GM13977 (cell line): Measurements from ENCODE around the gene KCNAB1.

Source experiments
- DNase-seq: peaks from one replicate; pipeline ENCODE4 v3.0.0; 2012; ENCODE audit warnings: low spot score
- in situ Hi-C: fragments of 300-500 bp; cut with MboI; formaldehyde crosslinking; loops from one replicate; pipeline ENCODE4 v1.12.0; 2022; ENCODE audit warnings: low sequenced_read_pairs, low pct_unique_long_range_greater_than_20kb, mixed read lengths, inconsistent platforms; ENCODE audit not compliant: unreplicated experiment
- TF ChIP-seq, protein P1 (sequence below): IDR thresholded peaks from 2 replicates; pipeline ENCODE4 v1.5.1; 2012; ENCODE audit warnings: mild to moderate bottlenecking, control low read depth; ENCODE audit not compliant: insufficient read depth; ENCODE audit errors: extremely low read depth, missing control alignments

Gene KCNAB1

DNA sequence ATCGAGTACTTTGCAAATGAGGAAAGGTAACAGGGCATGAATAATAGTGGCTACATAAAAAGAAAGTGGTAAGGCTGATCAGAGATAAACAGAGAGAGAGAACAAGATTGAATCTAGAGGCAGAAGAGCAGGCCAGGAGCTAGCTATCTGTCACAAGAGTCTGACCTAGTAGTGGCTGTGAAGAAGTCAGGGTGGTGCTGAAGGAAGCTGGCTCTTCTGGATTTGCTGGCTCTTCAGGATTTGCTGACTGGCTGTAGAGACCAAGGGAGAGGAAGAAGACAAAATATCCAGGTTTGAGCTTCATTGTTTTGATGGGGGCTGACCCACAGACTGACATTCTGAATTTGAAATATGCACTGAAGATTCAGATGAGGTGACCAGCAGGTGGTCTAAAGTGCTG, 292.2 kb downstream of the KCNAB1 start:
- TF ChIP-seq, protein P1, sequence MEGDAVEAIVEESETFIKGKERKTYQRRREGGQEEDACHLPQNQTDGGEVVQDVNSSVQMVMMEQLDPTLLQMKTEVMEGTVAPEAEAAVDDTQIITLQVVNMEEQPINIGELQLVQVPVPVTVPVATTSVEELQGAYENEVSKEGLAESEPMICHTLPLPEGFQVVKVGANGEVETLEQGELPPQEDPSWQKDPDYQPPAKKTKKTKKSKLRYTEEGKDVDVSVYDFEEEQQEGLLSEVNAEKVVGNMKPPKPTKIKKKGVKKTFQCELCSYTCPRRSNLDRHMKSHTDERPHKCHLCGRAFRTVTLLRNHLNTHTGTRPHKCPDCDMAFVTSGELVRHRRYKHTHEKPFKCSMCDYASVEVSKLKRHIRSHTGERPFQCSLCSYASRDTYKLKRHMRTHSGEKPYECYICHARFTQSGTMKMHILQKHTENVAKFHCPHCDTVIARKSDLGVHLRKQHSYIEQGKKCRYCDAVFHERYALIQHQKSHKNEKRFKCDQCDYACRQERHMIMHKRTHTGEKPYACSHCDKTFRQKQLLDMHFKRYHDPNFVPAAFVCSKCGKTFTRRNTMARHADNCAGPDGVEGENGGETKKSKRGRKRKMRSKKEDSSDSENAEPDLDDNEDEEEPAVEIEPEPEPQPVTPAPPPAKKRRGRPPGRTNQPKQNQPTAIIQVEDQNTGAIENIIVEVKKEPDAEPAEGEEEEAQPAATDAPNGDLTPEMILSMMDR, result no peak
- no peak for DNase-seq
- in situ Hi-C loops, result no loop called here

DNA sequence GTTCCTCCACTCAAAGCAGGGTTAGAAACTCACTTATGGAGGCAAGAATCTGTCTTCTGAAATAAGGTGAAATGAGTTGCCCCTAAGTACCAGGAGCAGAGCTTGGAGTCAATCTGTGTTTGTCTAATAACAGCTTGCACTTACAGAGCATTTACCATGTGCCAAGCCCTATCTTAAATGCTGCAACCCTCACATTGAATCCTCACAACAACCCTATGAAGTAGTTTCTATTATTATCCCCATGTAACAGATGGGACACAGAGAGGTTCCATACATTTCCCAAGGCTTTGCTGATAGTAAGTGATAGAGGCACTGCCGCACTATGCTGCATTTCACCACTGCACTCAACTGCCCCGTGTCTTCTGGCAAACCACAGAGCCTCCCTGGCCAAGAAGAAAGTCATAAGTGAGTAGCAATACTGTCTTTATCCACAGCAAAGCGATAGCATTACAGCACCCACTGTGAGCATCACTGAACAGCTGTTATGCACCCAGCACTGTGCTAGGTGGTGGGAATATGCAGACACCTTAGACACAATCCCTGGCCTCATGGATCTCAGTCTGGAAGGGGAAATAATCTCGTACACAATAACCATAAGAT, 293.0 kb downstream of the KCNAB1 start:
- no peak for DNase-seq
- in situ Hi-C loops, result no loop called here
- TF ChIP-seq, protein P1, result no peak

DNA sequence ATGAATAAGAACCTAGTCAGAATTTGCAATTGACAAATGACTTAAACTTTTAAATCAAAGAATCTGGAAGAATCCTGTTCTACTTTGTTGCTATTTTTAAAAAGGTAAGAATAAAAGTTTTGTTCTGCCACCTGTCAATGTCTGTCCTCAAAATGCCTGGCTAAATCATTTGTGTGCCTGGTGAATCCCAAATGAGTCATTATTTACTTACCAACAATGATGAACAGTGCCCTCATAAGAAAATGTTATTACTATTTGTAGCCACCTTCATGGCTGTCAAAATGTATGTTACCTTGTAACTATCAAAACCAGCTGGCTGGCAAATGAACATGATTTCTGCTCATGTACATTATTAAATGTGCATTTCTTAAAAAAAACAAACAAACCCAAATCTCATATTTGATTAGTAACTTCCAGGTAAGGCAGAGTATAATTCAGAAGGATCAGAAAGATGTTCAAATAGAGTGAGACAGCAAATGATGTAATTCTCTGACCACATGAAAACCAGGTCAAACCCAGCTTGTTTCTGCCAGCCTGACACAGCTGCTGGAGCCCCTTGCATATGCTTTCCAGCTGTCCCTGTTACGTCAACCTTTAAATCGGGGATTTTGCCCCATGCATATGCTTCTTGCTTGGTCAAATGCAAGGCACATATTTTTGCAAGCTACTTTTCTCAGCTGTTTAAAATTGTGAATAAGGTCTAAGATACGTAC, 296.6 kb downstream of the KCNAB1 start:
- DNase-seq, result no peak
- TF ChIP-seq, protein P1, result no peak
- in situ Hi-C loops, result no loop called here

DNA sequence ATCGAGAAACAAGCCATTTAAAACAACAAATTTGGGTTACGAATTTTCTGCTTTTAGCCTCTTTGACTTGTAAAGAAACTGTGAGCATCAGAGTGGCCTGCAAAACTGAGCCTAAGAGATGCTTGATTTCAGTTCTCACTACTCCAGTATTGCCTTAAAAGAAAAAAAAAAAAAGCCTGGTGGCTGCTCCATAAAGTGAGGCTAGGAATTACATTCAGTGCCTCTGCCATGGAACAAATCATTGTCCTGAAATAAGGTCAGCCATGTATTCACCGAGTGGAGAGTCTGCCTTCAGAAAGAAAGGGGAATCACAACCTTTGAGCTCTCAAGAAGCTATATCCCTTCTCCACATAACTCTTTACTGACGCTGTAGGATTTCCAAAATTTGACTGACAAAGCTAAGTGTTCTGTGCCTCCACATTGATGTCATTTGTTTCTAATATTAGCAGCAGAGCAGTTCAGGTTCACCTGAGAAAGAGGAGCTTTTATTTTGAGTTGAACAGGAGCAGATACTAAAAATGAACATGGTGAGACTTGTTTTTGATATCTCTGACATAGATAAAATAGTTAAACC, 297.3 kb downstream of the KCNAB1 start:
- in situ Hi-C loops, result no loop called here
- DNase-seq, result no peak
- TF ChIP-seq, protein P1, result no peak

DNA sequence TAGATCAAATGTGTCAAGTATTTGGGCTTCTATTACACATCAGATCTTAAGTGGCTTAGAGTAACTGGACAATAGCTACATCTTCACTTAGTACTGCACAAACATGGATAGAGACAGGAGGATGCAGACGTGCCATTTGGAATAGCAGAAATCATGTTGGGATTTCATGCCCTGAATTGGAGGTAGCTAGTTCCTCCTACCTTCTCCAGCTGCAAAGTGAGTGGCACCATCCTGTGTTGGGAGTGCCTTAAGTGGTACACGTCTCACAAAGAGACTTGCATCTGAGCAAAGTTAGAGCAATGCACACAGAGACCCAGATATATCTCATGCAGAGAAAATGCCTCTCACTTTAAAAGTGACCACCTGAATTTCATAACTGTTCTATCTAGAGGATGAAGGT, 298.1 kb downstream of the KCNAB1 start:
- TF ChIP-seq, protein P1, result no peak
- no peak for DNase-seq
- in situ Hi-C loops, result no loop called here

DNA sequence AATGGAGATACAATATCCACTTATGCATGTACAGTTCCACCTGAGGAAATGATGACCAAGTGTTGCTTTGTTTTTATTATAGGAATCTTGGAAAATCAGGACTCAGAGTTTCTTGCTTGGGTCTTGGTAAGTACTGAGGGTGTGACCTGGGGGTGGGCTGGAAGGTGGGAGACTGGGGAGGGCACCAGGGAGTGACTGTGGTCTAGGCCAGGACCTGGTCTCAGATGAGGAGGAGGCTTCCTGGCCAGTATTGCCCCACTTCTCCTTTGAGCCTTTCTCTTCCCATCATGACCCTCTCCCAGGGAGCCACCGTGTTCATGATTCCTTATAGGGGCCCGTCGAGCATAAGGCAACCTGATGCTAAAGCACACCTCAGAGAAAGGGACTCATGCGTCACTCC, 301.2 kb downstream of the KCNAB1 start:
- TF ChIP-seq, protein P1, result no peak
- in situ Hi-C loops, result no loop called here
- no peak for DNase-seq
